Neural cell (in vitro differentiated cells): ENCODE data around the gene YBX2. TPM values are rescaled to one million over a fixed set of nuclear protein-coding genes. Genes with fewer than 3 reads are reported as not detected.

Experiments
- H2AFZ ChIP-seq: fragments of 200-600, 300-800 bp; sonication (generic), shearing (Covaris generic); 2 replicates; pipeline ENCODE4 v1.6.0; 2014; ENCODE audit warnings: low read depth, mild to moderate bottlenecking, antibody characterized with exemption, low read length, moderate library complexity
- H3F3A ChIP-seq: fragments of 200-600 bp; shearing (Covaris generic); 2 replicates; pipeline ENCODE4 v1.6.1; 2016; ENCODE audit warnings: mild to moderate bottlenecking, moderate library complexity, mixed read lengths, antibody characterized with exemption, low read length; ENCODE audit not compliant: insufficient read depth, poor library complexity, severe bottlenecking
- H3K27ac ChIP-seq: fragments of 200-600, 300-800 bp; sonication (generic), shearing (Covaris generic); 2 replicates; pipeline ENCODE4 v1.5.1; 2014; ENCODE audit warnings: mild to moderate bottlenecking, low read length, moderate library complexity
- H3K27me3 ChIP-seq: fragments of 300-800, 200-600 bp; sonication (generic), shearing (Covaris generic); 2 replicates; pipeline ENCODE4 v1.6.0; 2014; ENCODE audit warnings: mild to moderate bottlenecking, low read depth, low read length, moderate library complexity; ENCODE audit not compliant: insufficient read depth
- H3K36me3 ChIP-seq: fragments of 300-800, 200-600 bp; sonication (generic), shearing (Covaris generic); 2 replicates; pipeline ENCODE4 v1.5.1; 2014; ENCODE audit warnings: mild to moderate bottlenecking, antibody characterized with exemption, low read length, moderate library complexity; ENCODE audit not compliant: insufficient read depth
- H3K4me2 ChIP-seq: fragments of 300-800, 200-600 bp; sonication (generic), shearing (Covaris generic); 2 replicates; pipeline ENCODE4 v1.6.0; 2014; ENCODE audit warnings: mild to moderate bottlenecking, low read length
- H3K4me3 ChIP-seq: fragments of 300-800, 200-600 bp; sonication (generic), shearing (Covaris generic); 2 replicates; pipeline ENCODE4 v1.5.1; 2014; ENCODE audit warnings: mild to moderate bottlenecking, low read length, moderate library complexity
- H3K79me2 ChIP-seq: fragments of 200-600 bp; shearing (Covaris generic); replicated peaks from 2 replicates; pipeline ENCODE4 v1.6.0; 2014; ENCODE audit warnings: mild to moderate bottlenecking, low read length, moderate library complexity; ENCODE audit not compliant: insufficient read depth
- H3K9ac ChIP-seq: fragments of 300-800, 200-600 bp; sonication (generic), shearing (Covaris generic); 2 replicates; pipeline ENCODE4 v1.6.1; 2016; ENCODE audit warnings: mild to moderate bottlenecking, low read length, mixed read lengths
- H3K9me2 ChIP-seq: fragments of 200-600 bp; shearing (Covaris generic); 2 replicates; pipeline ENCODE4 v1.6.1; 2016; ENCODE audit warnings: mild to moderate bottlenecking, low read length, mixed read lengths; ENCODE audit not compliant: insufficient read depth
- H3K9me3 ChIP-seq: fragments of 200-600, 300-800 bp; sonication (generic), shearing (Covaris generic); 2 replicates; pipeline ENCODE4 v1.6.1; 2016; ENCODE audit warnings: mild to moderate bottlenecking, mixed run types, low read length, moderate library complexity, mixed read lengths
- H4K20me1 ChIP-seq: fragments of 200-600 bp; shearing (Covaris generic); 2 replicates; pipeline ENCODE4 v1.6.1; 2016; ENCODE audit warnings: mild to moderate bottlenecking, mixed run types; ENCODE audit not compliant: insufficient read depth
- EP300 ChIP-seq: fragments of 450-650 bp; conservative IDR thresholded peaks from 2 replicates; pipeline ENCODE4 v1.6.1; 2014; ENCODE audit warnings: antibody characterized with exemption, mild to moderate bottlenecking, moderate library complexity; ENCODE audit not compliant: poor library complexity, severe bottlenecking
- EZH2 ChIP-seq: fragments of 200-600, 300-800 bp; shearing (Covaris generic), sonication (generic); IDR thresholded peaks from 2 replicates; pipeline ENCODE4 v1.6.1; 2014; ENCODE audit warnings: antibody characterized with exemption, low read length, borderline replicate concordance, mild to moderate bottlenecking; ENCODE audit not compliant: insufficient read depth, poor library complexity, severe bottlenecking
- MXI1 ChIP-seq: fragments of 450-650 bp; conservative IDR thresholded peaks from 2 replicates; pipeline ENCODE4 v1.6.1; 2014; ENCODE audit warnings: antibody characterized with exemption, mild to moderate bottlenecking; ENCODE audit not compliant: poor library complexity, severe bottlenecking
- POLR2AphosphoS5 ChIP-seq: IDR thresholded peaks from 2 replicates; pipeline ENCODE4 v1.6.1; 2012
- RAD21 ChIP-seq: fragments of 450-650 bp; conservative IDR thresholded peaks from 2 replicates; pipeline ENCODE4 v1.6.1; 2014; ENCODE audit warnings: antibody characterized with exemption, mild to moderate bottlenecking, moderate library complexity
- SMC3 ChIP-seq: fragments of 450-650 bp; conservative IDR thresholded peaks from 2 replicates; pipeline ENCODE4 v1.6.1; 2014; ENCODE audit warnings: antibody characterized with exemption, mild to moderate bottlenecking, moderate library complexity; ENCODE audit not compliant: poor library complexity
- TAF1 ChIP-seq: IDR thresholded peaks from 2 replicates; pipeline ENCODE4 v1.6.1; 2012; ENCODE audit warnings: low read depth
- polyA plus RNA-seq: library from polyadenylated mRNA; depleted of rRNA; stranded (reverse); fragments of >200 nt; gene quantifications from 2 replicates; pipeline ENCODE4 v1.2.3, GENCODE V29; 2014
- TF ChIP-seq, protein P1 (sequence below): IDR thresholded peaks from 2 replicates; pipeline ENCODE4 v1.6.1; 2012; ENCODE audit warnings: borderline replicate concordance
- TF ChIP-seq, protein P2 (sequence below): fragments of 450-650 bp; IDR thresholded peaks from 2 replicates; pipeline ENCODE4 v1.5.1; 2014; ENCODE audit warnings: antibody characterized with exemption, mild to moderate bottlenecking, moderate library complexity; ENCODE audit not compliant: poor library complexity, severe bottlenecking

The YBX2 gene
- polyA plus RNA-seq, 1 donor from 2014 or later: 2.1 TPM

DNA sequence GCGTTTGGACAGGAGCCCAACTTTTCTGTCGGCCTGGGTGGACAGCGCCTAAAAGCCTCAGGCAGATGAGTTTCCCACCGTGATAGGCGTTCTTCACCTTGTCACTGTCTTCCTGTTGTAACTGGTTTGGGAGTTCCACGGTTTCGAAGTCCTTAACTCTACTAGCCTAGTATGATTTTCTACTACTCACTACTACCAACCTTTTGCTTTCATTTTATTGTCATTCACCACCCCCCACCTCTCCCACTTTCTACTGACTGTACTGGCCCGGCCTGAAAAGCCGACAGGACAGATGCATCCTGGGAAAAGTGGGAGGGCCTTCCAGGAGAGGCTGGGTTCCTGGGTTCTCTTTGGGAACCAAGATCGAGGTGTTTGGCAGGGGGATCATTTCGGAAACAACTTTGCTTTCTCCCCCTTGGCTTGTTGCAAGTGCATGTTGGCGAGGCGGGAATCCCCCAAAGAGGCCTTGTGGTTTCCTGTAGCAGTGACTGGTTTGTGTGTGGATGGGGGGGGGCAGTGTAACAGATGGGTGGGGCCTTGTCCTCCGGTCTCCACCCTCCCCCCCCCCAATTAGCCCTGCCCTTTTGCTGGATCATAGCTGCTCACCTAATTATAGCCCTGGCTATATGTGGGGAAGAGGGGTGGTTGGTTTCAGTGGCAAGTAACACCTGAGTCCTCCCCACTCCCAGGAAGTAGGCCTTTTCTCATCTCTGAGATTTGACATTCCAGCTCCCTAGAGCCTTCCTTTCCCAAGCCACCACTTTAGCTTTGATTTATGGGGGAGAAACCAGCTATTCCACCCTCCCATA is 14.4 kb upstream of the YBX2 start:
- no peaks in the 10 kb centered on the region for H3F3A ChIP-seq
- peaks cover 12% of the 10 kb centered on the region for H4K20me1 ChIP-seq
- H3K9me3 ChIP-seq: no peaks in the 10 kb centered on the region
- peak overlapping the region; percentile 84 for H3K27ac ChIP-seq
- H2AFZ ChIP-seq: no peak overlapping the region
- H3K27me3 ChIP-seq: no peaks in the 10 kb centered on the region
- H3K36me3 ChIP-seq: no peaks in the 10 kb centered on the region
- peaks cover 33% of the 10 kb centered on the region for H3K79me2 ChIP-seq
- no peak for TF ChIP-seq TAF1
- no peak for TF ChIP-seq EZH2
- peak overlapping the region; percentile 91 for H3K4me3 ChIP-seq
- H3K4me2 ChIP-seq: peak overlapping the region; percentile 89
- no peaks in the 10 kb centered on the region for H3K9me2 ChIP-seq
- H3K9ac ChIP-seq: peak overlapping the region; percentile 86

DNA sequence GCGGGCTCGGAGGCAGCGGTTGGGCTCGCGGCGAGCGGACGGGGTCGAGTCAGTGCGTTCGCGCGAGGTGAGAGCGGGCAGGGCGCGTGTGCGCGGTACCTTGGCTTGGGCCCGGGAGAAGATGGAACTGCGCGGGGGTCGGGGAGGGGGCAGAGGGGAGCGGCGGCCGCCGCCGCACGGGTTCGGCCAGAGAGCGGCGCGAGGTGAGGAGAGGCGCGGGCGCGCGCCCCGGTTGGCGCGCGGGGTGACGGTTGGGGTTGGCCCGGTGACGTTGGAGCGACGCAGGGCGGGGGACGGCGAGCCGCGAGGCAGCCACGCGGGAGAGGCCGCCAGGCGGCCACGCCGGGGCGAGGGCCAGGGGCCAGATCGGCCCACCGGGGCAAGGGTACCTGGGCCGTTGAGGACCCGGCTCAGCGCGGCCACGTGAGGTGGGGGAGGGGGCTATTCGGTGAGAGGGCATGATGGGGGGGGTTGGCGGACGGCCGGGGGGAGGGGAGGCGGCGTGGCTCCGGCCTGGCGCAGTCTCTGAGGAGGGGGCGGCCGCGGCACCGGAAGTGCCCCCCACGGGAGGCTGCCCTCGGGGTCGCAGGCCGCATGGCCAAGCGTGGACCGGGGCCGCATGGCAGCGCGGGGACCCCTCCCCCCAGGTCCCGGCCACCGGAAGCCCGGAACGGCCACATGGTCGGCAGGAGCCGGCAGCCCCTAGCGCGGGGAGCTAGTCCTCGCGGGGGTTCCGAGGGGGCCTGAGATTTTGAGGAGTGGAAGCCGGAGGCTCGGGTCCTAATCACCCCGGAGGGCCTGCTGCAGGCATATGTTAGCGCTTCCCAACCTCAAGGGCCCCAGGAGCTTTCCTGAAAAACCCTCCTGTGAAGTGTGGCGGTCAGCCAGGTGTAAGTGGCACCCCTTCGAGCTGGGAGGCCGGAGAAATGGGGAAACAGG is 13.5 kb upstream of the YBX2 start:
- Histone ChIP-seq H4K20me1 (peaks cover 12% of the 10 kb centered on the region), H3F3A (no peaks in the 10 kb centered on the region), H3K27me3 (no peaks in the 10 kb centered on the region), H3K4me3 (peak overlapping the region; percentile 91), H3K36me3 (no peaks in the 10 kb centered on the region), H3K27ac (peak overlapping the region; percentile 84), H3K9me3 (no peaks in the 10 kb centered on the region), H3K9ac (peak overlapping the region; percentile 86), H3K79me2 (peaks cover 29% of the 10 kb centered on the region), H3K9me2 (no peaks in the 10 kb centered on the region), H3K4me2 (peak overlapping the region; percentile 89), H2AFZ (no peak overlapping the region)
- TF ChIP-seq RAD21 (peak; percentile 23), MXI1 (peak; percentile 60), EZH2 (no peak), TAF1 (peak; percentile 51), POLR2AphosphoS5 (peak; percentile 98), EP300 (peak; percentile 42), SMC3 (no peak)
- TF ChIP-seq, protein P1, sequence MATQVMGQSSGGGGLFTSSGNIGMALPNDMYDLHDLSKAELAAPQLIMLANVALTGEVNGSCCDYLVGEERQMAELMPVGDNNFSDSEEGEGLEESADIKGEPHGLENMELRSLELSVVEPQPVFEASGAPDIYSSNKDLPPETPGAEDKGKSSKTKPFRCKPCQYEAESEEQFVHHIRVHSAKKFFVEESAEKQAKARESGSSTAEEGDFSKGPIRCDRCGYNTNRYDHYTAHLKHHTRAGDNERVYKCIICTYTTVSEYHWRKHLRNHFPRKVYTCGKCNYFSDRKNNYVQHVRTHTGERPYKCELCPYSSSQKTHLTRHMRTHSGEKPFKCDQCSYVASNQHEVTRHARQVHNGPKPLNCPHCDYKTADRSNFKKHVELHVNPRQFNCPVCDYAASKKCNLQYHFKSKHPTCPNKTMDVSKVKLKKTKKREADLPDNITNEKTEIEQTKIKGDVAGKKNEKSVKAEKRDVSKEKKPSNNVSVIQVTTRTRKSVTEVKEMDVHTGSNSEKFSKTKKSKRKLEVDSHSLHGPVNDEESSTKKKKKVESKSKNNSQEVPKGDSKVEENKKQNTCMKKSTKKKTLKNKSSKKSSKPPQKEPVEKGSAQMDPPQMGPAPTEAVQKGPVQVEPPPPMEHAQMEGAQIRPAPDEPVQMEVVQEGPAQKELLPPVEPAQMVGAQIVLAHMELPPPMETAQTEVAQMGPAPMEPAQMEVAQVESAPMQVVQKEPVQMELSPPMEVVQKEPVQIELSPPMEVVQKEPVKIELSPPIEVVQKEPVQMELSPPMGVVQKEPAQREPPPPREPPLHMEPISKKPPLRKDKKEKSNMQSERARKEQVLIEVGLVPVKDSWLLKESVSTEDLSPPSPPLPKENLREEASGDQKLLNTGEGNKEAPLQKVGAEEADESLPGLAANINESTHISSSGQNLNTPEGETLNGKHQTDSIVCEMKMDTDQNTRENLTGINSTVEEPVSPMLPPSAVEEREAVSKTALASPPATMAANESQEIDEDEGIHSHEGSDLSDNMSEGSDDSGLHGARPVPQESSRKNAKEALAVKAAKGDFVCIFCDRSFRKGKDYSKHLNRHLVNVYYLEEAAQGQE: peak; percentile 47
- TF ChIP-seq, protein P2, sequence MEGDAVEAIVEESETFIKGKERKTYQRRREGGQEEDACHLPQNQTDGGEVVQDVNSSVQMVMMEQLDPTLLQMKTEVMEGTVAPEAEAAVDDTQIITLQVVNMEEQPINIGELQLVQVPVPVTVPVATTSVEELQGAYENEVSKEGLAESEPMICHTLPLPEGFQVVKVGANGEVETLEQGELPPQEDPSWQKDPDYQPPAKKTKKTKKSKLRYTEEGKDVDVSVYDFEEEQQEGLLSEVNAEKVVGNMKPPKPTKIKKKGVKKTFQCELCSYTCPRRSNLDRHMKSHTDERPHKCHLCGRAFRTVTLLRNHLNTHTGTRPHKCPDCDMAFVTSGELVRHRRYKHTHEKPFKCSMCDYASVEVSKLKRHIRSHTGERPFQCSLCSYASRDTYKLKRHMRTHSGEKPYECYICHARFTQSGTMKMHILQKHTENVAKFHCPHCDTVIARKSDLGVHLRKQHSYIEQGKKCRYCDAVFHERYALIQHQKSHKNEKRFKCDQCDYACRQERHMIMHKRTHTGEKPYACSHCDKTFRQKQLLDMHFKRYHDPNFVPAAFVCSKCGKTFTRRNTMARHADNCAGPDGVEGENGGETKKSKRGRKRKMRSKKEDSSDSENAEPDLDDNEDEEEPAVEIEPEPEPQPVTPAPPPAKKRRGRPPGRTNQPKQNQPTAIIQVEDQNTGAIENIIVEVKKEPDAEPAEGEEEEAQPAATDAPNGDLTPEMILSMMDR: no peak
